AG04450 (cell line): Measurements from ENCODE around the gene WDR1. TPM values are rescaled to one million over a fixed set of nuclear protein-coding genes. Genes with fewer than 3 reads are reported as not detected.

ENCODE experiments used
- CTCF ChIA-PET: fragments of 300-600, 350-600 bp; formaldehyde crosslinking; extraction: SDS; loops from one replicate; lab custom pipeline; 2022; ENCODE audit warnings: antibody characterized with exemption, inconsistent platforms; lab: Charles Lee
- POLR2A ChIA-PET: fragments of 350-600 bp; formaldehyde crosslinking; extraction: SDS; loops from one replicate; lab custom pipeline; 2021; ENCODE audit warnings: antibody characterized with exemption, inconsistent platforms; lab: Yijun Ruan, JAX
- DNase-seq: peaks from one replicate; pipeline ENCODE4 v3.0.0-alpha.2; 2011; ENCODE audit warnings: low read depth, low spot score
- H3K27ac ChIP-seq: one replicate; pipeline ENCODE4 v1.5.1; 2012; ENCODE audit warnings: low read depth, low read length, control low read depth
- H3K27me3 ChIP-seq: one replicate; pipeline ENCODE4 v1.6.0; 2012; ENCODE audit warnings: low read length; ENCODE audit not compliant: control insufficient read depth, insufficient read depth
- H3K4me3 ChIP-seq: 2 replicates; pipeline ENCODE4 v1.5.1; 2011; ENCODE audit warnings: mild to moderate bottlenecking, low read depth, low read length, control low read depth
- H3K9me3 ChIP-seq: 2 replicates; pipeline ENCODE4 v1.5.1; 2012; ENCODE audit warnings: low read length; ENCODE audit not compliant: control insufficient read depth, insufficient read depth
- CTCF ChIP-seq: IDR thresholded peaks from 2 replicates; pipeline ENCODE4 v1.5.1; 2011; ENCODE audit warnings: low read depth, low read length, control low read depth, inconsistent platforms
- polyA plus RNA-seq: library from polyadenylated mRNA; depleted of rRNA; stranded (reverse); fragments of >200 nt; gene quantifications from 2 replicates; pipeline ENCODE4 v1.2.3, GENCODE V29; 2011

WDR1 gene
- polyA plus RNA-seq, 1 experiment = 735 TPM

GRCh38 chr4:10046471-10046870, 70.1 kb downstream of the WDR1 start:
- POLR2A ChIA-PET = no interaction called here
- DNase-seq = no peak

GRCh38 chr4:10045481-10045880, 71.1 kb downstream of the WDR1 start:
- Histone ChIP-seq H3K27me3 (peaks cover 5% of the 10 kb centered on the region), H3K4me3 (no peak overlapping the region), H3K27ac (no peak overlapping the region), H3K9me3 (no peaks in the 10 kb centered on the region)
- DNase-seq = no peak
- ChIA-PET POLR2A (no interaction called here), CTCF (no interaction called here)
- no peak for TF ChIP-seq CTCF

More at GRCh38 chr4:10046471-10046870, 70.1 kb downstream of the WDR1 start:
- no peak overlapping the region for H3K4me3 ChIP-seq
- no peak overlapping the region for H3K27ac ChIP-seq
- peaks cover 4% of the 10 kb centered on the region for H3K27me3 ChIP-seq
- TF ChIP-seq CTCF = no peak
- CTCF ChIA-PET = no interaction called here
- no peaks in the 10 kb centered on the region for H3K9me3 ChIP-seq

GRCh38 chr4:10041036-10041435, 75.6 kb downstream of the WDR1 start:
- no peak overlapping the region for H3K27ac ChIP-seq
- H3K4me3 ChIP-seq = no peak overlapping the region
- H3K27me3 ChIP-seq = peaks cover 7% of the 10 kb centered on the region
- DNase-seq = no peak
- ChIA-PET POLR2A (no interaction called here), CTCF (no interaction called here)
- no peaks in the 10 kb centered on the region for H3K9me3 ChIP-seq
- TF ChIP-seq CTCF = no peak

- no peak for DNase-seq
- Histone ChIP-seq H3K9me3 (no peaks in the 10 kb centered on the region), H3K27ac (no peak overlapping the region), H3K27me3 (peaks cover 7% of the 10 kb centered on the region), H3K4me3 (no peak overlapping the region)
- ChIA-PET CTCF (no interaction called here), POLR2A (no interaction called here)
- no peak for TF ChIP-seq CTCF
These were observed 76.3 kb downstream of the WDR1 start for GRCh38 chr4:10040049-10040892.

- ChIA-PET POLR2A (no interaction called here), CTCF (no interaction called here)
- H3K4me3 ChIP-seq = no peak overlapping the region
- peaks cover 7% of the 10 kb centered on the region for H3K27me3 ChIP-seq
- H3K27ac ChIP-seq = no peak overlapping the region
- DNase-seq = no peak
- no peak for TF ChIP-seq CTCF
- H3K9me3 ChIP-seq = no peaks in the 10 kb centered on the region
These were observed 79.7 kb downstream of the WDR1 start for GRCh38 chr4:10036807-10037342.
